ENCODE data around the gene KIF14. TPM values are rescaled to one million over a fixed set of nuclear protein-coding genes. Genes with fewer than 3 reads are reported as not detected.

Gene KIF14
- total and polyA plus RNA-seq, 2 of the 13 experiments (the other 11 are each of a cell fraction or from before 2014, with no cell fraction given) = 3.3 to 11.2 TPM

- POLR2A ChIA-PET = no interaction called here
- intact Hi-C loops (cut with micrococcal nuclease; ENCODE audit: unreplicated experiment) = no loop called here
- CTCF ChIA-PET (ENCODE audit: low intra/inter-chr PET ratio, low total read pairs) = no interaction called here
Observed at GRCh38 chr1:200627575-200628222, 7.1 kb upstream of the KIF14 start.

More at GRCh38 chr1:200627575-200628222, 7.1 kb upstream of the KIF14 start:
- Histone ChIP-seq H3K9ac (ENCODE audit: insufficient read depth, low read depth, low read length) (no peak overlapping the region), H3K4me3 (replicated peaks in 1 of 3; ENCODE audit: insufficient read depth in 1 of 3, low read depth in 2 of 3, low read length in 3 of 3) (no peak overlapping the region), H3K9me3 (ENCODE audit: low read length) (no peaks in the 10 kb centered on the region), H3K27me3 (ENCODE audit: control insufficient read depth in 1 of 2, insufficient read depth in 2 of 2, low read length in 2 of 2) (no peaks in the 10 kb centered on the region), H3K4me1 (ENCODE audit: insufficient read depth, low read length) (peaks cover 26% of the 10 kb centered on the region), H3K36me3 (replicated peaks in 1 of 2; ENCODE audit: control insufficient read depth in 1 of 2, insufficient read depth in 2 of 2, low read length in 2 of 2) (no peaks in the 10 kb centered on the region), H4K20me1 (ENCODE audit: insufficient read depth, low read length) (no peaks in the 10 kb centered on the region), H2AFZ (ENCODE audit: low read length) (no peak overlapping the region), H3K4me2 (ENCODE audit: low read depth, low read length) (no peak overlapping the region), H3K27ac (ENCODE audit: extremely low read length, insufficient read depth, low read length) (no peak overlapping the region), H3K79me2 (ENCODE audit: insufficient read depth, low read length) (no peaks in the 10 kb centered on the region)
- no TSS peak for BruUV-seq (replicated peaks)
- no peak for FAIRE-seq
- no peak for ATAC-seq
- TF ChIP-seq ZNF609 (CRISPR knock-in tag; IDR thresholded peaks at IDR 0.05; ENCODE audit: borderline replicate concordance) = no peak
- no peak for TF ChIP-seq HIVEP1 (CRISPR knock-in tag; IDR thresholded peaks at IDR 0.05)
- no peak for TF ChIP-seq FOXK1 (CRISPR knock-in tag; IDR thresholded peaks at IDR 0.05; ENCODE audit: borderline replicate concordance, low read depth)
- TF ChIP-seq ZNF281 (CRISPR knock-in tag; IDR thresholded peaks at IDR 0.05; ENCODE audit: borderline replicate concordance) = no peak
- WGBS (ENCODE audit: low lambda C conversion rate) = 33% methylated on average over 1 of the region's 1 CpG
- no peak for DNase-seq (ENCODE audit: low spot score)
- in situ Hi-C loops (cut with HindIII; ENCODE audit: extremely low pct_ligation_motif_present, low pct_unique_long_range_greater_than_20kb) = no loop called here
